Activated CD4-positive, CD25-positive, alpha-beta regulatory T cell (primary cell): ENCODE data around the gene SV2C.
A peak's percentile ranks its signal among the peaks of the same experiment; 100 is the strongest.
"Not testable (repeated sequence)": the region's sequence is repeated elsewhere in the genome, so short reads cannot be mapped to it uniquely, and the experiment has no call there.

ENCODE experiments used
- DNase-seq, 4 experiments: peaks; one replicate each; lab custom pipeline; 2025; lab: John Stamatoyannopoulos, UW

The SV2C gene

DNA sequence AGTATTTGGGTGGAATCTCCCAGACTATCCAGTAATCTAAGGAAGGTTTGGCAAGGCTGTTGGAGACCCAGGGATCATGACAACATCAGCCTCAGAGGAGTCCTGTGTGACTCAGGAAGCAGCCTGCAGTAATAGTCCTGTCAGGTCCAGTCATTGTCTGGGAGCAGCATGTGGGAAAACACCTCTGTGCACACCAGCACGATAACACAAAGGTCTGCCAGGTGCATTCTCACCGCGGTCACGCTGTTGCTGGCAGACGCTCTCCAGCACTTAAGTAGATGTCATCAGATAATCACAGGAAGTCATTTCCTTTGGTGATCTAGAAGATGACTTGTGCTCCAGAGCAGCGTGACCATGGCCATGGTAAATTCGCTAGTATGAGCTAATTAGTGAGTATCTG lies 220.7 kb downstream of the SV2C start:
- DNase-seq = no peak

DNA sequence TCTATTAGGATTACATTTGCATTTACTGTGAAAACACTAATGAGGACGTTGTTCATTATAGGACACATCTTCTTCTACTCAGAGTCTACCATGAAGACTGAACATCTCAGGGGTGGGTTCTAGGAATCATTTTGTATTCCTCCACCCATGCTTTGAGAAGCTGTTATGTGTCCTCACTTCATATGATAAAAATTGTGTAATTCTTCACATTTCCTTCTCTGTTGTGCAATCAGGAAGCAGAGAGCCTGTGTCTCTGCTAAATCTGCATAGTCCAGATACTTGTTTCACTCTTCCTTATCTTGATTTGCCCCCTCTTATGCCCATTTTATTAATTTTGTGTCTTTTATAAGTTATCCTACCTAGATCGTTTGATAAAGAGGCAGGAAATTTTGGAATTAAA lies 222.1 kb downstream of the SV2C start:
- no peak for DNase-seq

DNA sequence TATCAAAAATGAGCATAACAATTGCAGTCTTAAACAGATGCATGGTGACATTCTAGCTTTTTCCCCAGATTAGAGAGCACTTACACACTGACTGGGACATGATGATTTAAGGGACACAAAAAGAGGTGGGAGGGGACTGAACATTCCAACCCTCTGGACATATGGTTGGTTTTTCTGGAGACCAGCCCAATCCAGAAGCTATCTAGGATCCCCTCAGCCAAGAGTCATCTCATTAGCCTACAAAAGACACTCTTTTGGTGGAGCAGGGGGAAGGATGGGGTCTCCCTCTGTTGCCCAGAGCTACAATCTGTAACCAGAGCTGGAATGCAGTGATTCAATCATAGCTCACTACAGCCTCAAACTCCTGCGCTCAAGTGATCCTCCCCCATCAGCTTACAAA lies 222.6 kb downstream of the SV2C start:
- DNase-seq = no peak

DNA sequence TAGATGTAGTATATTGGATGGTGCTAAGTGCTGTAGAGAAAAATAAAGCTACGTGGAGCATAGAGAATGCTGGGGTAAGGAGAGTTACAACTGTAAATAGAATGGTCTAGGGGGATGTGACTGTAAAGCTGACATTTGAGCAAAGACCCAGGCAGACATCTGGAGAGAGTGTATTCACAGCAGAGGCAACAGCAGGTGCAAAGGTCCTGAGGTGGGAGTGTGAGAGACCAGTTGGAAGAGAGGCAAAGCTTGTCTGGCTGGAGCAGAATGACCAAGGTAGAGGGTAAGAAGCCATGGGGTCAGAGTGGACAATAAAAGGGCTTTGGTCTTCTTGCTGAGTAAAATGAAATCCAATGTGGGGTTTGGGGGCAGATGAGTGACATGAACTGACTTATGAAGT lies 227.0 kb downstream of the SV2C start:
- DNase-seq = no peak

DNA sequence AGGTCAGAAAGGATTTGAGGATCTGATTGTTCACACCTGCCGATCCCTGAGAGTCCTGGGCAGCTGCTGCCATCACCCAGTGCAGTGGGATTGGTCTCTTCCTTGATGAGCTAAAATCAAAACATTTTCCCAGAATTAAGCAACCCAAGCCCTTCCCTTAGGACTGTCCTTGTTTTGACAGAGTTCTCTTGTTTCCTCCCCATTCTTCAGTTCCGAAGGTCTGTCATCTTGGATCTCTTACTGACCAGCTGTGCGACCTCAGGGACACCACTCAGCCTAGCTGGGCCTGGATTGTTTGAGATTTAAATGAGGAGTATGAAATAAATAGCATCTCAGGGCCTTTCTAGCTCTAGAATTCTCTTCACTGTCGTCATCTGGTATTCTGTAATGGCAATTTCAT lies 229.6 kb downstream of the SV2C start:
- DNase-seq = no peak

DNA sequence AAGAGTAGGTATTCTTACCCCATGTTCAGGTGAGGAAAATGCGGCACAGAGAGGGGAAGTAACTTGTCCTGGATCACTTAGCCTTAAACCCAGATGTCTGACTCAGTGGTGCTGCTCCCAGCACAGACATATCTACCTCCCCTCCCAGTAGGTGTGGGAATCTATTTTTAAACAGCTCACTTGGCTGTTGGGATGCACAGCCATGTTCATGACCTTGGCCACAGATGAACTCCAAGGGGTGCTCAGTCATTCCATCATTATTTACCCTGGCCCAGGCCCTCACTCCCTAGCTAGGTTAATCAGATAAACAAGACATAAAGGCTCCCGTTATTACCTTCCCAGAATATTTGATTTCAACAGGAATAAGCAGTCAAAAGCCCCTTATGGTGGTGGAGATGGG lies 231.5 kb downstream of the SV2C start:
- DNase-seq = no peak

DNA sequence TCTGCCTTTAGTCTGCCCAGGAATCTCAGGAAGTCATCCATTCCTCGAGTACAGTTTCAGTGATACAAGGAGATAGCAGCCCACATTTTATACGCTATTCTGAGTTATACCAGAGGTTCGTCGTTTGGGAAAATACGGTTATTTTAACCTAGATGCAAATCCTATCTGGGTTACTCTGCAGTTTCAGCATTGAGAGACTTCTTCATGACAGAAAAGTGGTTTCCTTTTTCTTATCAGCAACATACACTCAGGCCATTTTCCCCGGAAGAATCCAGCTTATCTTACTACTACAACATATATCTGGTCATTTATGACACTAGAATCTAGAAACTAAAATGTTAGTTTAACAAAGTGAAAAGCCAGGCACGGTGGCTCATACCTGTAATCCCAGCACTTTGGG lies 236.5 kb downstream of the SV2C start:
- no peak for DNase-seq

DNA sequence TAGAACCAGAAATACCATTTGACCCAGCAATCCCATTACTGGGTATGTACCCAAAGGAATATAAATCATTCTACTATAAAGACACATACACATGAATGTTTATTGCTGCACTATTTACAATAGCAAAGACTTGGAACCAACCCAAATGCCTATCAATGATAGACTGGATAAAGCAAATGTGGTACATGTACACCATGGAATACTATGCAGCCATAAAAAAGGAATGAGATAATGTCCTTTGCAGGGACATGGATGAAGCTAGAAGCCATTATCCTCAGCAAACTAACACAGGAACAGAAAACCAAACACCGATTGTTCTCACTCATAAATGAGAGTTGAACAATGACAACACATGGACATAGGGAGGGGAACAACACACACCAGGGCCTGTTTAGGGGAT lies 240.3 kb downstream of the SV2C start:
- DNase-seq = not testable (repeated sequence)

DNA sequence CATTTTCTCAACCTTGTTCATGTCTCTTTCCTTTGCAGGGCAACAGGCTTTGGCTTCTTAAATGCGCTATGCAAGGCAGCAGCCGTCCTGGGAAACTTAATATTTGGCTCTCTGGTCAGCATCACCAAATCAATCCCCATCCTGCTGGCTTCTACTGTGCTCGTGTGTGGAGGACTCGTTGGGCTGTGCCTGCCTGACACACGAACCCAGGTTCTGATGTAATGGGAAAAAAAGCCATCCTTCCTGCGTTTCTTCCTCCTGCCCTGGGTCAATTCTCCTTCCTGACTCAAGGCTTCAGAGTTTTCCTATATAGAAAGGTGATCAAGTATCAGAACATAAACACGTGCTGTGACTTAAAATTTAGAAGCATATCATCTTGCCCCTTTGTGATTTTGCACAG lies 242.1 kb downstream of the SV2C start:
- DNase-seq = no peak

DNA sequence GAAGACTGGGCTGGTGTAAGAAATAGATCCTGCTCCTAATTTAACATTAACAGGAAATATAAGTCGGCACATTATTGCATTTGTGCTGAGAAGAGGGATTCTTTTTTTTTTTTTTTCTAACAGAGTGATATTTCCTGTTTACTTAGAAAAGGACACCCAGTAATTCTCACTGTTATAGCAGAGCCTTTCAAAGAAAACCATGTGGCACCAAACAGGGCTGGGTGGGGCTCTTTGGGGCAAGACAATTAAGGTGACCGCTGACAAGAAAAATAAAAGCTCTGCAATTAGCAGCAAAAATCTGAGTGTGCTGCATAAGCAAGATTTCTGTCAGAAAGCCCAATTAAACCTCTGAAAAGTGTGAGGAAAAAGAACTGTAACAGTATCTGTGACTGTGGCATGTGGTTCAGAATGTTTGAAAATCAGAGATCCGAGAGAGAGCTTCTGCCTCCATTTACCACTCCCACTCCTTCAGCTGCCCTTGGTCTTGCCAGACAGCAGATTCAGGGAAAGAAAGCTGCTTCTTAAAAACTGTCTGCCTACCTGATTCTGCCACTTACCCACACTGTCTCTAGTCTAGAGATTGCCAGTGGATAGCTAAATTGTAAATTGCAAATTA lies 242.8 kb downstream of the SV2C start:
- DNase-seq = peak in 2 of 4 experiments; percentile 23 to 51

DNA sequence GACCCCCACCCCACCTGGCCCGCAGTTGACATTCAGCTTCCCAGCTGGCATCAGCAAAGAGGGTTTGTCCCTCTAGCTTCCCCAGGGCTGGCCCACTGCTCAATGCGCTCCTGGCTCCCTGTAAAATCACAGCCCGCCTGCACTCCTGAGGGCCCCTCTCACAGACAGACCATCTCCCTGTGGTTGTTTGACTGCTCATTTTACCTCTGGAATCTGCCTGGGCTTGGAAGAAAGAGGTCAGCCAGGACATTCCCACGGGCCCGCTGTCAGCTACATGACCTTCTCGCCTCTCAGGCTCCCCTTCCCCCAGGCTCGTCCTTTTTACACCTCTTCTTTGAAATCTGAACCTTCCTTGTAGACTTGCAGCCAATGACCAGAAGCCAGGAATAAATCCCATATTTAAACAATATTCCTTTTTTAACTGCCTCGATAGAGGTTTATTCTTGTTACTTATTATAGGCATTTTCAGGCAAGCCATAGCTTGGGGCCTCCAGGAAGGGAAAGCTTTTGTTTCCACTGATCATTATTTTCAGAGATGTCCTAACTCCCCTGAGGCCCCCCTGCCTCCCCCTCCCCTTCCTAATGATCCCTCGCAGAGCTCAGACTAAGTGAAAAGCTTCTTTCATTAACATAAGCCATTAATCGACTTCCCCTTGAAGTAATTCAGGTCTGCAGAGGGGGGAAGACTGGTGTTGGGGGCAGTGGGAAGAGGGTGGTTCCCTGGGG lies 243.6 kb downstream of the SV2C start:
- DNase-seq = no peak

DNA sequence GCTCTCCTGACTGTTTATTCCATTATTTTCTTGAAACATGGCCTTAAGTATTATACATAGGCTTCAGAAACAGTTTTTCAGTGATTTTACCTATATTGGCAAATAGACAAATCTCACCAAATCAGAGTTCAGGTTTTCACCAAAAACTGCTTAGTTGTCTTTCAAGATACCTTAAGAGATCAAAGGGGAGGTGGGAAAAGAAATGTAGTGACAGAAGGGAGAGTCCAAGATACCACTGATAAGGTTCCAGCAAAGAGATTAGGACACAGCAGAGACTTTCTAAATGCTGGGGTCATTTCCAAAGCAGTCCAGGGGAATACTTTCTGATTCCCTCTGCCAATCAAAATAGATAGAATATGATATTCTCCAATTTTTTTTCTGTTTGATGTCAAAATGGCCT lies 246.2 kb downstream of the SV2C start:
- no peak for DNase-seq

DNA sequence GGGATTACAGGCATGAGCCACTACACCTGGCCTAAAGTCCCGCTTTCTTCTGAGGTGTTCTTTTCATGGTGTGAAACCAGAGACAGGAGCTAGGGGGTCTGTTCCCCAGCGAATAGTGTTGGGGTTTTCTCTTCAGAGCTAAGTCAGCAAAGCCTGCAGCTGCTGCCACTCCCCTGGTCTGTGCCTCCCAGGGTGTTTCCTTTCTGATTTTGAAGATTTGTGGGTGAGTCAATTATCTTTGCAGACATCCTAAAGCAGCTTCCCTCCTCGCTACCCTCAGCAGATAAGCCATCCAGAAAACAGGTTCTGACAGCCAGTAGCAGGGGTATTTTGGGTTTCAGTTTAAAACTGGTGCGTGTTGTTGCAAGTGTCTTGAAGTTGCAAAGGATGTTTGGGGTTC lies 247.9 kb downstream of the SV2C start:
- DNase-seq = peak in 2 of 4 experiments; percentile 3 to 4

DNA sequence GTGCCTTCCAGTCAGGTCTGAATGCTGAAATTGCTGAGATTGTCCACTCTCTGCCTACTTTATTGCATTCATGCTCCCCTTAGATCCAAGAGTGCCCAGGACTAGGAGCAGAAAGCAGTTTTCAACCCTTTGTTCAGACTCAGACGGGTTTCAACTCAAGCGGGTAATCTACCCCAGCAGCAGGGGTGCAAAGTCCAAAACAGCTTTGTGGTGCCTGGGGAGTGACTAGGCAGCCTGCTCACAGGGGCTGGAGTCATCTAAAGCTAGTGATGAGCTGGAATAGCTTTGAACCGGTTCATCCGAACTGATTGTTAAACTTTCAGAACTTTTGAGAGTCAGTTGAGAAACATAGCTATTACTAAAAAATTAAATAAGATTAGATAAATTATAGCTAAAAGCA lies 248.9 kb downstream of the SV2C start:
- no peak for DNase-seq

DNA sequence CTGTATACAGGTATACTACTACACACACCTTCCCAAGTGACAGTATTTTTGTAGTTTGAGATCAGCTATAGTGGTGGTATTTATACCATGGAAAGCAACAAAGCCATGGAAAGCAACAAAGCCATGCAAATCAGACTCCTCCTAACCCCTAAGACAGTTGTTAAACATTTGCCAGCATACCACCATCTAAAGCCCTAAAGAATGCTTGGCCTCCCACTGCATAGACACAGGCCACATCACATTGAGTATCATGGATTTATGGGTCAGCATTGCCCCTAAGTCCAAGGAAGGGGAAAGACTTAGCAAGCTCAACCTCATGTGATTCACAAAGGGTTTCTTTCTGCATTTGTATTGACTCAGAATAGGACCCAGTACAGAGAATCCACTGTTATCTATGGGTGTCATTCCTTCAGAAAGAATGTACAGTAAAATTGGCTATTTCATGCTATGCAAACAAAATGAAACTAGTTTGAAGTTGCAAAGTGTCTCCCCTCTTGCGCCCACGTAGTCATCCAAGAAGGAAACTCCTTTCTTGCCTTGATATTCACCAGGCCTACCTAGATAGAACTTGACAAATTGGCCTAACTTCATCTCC lies 249.5 kb downstream of the SV2C start:
- DNase-seq = no peak

DNA sequence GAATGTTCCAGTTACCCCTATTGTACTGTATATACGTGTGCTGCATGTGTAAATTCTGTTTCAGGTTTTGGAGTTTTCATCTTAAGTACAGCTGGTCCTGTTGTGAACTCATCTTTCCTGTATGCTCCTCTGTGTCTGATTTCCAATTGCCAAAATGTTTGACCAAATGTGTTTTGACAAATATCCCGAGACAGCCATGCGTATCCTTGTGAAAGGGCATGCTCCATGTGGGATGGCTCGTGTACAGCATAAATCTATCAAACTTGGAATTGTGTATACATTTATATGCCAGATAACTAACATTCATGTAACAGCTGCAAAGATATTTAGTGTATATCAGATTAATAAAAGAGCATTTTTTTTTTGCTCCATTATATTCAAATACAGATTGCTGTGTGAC lies 250.4 kb downstream of the SV2C start:
- no peak for DNase-seq

DNA sequence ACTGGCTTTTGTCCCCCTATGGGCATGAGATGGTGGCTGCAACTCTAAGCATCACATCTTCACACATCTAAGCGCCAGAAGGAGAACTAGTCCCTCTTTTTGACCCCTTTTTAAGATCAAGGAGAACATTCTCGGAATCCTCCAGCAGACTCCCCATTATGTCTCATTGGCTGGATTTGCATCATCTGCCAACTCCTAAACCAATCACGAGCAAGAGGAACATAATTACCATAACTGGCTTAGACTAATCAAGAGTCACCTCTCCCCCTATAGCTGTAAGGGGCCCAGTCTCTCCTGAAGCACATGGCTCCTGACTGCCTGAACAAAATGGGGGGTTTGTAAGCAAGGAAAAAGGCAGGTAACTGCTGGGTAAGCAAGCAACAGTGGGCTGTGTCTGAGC lies 251.4 kb downstream of the SV2C start:
- DNase-seq = no peak

DNA sequence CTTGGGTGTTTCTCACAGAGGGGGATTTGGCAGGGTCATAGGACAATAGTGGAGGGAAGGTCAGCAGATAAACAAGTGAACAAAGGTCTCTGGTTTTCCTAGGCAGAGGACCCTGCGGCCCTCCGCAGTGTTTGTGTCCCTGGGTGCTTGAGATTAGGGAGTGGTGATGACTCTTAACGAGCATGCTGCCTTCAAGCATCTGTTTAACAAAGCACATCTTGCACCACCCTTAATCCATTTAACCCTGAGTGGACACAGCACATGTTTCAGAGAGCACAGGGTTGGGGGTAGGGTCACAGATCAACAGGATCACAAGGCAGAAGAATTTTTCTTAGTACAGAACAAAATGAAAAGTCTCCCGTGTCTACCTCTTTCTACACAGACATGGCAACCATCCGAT lies 252.3 kb downstream of the SV2C start:
- DNase-seq = not testable (repeated sequence)

DNA sequence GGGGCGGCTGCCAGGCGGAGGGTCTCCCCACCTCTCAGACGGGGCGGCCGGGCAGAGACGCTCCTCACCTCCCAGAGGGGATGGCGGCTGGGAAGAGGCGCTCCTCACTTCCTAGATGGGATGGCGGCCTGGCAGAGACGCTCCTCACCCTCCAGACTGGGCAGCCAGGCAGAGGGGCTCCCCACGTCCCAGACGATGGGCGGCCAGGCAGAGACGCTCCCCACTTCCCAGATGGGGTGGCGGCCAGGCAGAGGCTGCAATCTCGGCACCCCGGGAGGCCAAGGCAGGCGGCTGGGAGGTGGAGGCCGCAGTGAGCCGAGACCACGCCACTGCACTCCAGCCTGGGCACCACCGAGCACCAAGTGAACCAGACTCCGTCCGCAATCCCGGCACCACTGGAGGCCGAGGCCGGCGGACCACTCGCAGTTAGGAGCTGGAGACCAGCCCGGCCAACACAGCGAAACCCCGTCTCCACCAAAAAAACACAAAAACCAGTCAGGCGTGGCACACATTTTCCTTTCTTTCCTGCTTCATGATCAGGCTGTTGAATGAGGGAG lies 253.1 kb downstream of the SV2C start:
- not testable (repeated sequence) for DNase-seq

DNA sequence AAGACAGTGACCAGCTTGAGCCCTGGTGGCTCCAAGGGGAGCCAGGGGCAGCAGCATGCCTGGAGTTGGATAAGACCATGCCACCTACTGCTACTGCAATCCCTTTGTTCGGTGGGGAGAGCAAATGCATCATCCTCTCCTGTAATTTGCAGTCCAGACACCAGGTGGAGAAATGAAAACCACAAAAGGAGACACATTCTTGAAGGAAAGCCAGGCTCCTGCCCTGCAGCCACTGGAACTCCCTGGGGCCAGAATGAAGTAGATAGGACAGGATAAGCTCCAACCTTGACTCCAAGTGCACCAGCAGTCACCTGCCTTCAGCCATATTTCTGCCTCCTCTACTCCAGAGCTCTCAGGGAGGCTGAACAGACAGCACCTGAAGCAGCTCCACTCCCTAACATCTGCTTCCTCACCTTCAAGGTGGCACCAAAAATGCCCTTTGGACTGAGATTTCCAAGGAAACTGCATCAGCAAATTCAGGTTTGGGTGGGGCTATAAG lies 254.8 kb downstream of the SV2C start:
- DNase-seq = peak in 1 of 4 experiments; percentile 4

DNA sequence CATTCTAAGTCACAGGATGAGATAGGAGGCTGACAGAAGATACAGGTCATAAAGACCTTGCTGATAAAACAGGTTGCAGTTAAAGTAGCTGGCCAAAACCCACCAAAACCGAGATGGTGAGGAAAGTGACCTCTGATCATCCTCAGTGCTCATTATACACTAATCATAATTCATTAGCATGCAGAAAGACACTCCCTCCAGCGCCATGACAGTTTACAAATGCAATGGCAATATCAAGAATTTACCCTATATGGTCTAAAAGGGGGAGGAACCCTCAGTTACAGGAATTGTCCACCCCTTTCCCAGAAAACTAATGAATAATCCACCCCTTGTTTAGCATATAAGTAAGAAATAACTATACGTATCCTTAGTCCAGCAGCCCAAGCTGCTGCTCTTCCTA lies 256.7 kb downstream of the SV2C start:
- no peak for DNase-seq

DNA sequence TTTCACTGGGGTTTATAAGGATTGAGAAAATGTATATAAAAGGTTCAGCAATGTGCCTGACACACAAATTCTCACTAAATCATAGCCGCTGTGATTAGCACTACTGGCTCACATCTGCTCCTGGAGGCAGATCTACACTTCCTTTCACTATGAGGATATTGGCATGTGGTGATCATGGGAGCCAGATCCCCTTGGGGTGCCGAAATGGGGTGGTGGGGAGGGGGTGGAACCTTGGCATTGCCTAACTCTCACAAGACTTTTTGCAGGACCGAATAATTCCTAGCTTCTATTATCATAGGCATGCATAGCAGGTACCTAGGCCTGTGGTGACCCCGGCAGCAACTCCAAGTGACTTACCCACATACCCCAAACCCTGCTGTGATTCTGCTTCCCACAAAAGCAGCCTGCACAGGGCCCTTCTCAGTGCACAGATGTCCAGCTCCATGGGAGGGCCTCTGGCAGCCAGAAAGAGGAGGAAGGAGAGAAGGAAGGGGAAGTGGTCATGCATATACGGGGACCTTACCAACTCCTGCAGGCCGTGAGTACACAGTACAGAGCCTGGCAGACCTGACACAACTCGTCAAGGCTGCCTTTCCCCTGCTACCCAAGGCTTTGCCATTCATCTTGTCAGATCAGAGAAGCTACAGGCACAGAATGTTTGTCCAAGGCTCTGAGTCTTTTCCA lies 258.6 kb downstream of the SV2C start:
- no peak for DNase-seq

DNA sequence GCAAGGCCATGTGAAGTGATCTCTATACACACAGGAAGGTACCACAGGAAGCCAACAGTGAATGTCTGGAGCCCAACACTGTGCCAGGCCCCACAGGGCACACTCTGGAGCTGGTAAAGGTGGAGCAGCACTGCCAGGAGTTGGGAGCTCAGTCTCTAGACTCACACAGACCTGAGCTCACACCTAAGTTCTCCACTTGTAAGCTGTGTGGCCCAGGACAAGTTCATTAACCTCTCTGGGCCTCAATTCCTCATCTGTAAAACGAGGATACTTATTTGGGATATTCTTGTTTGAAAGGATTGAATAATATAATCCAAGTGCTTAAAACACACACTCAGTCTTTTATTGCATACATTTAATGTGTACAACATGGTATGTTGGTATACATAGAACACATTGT lies 259.3 kb downstream of the SV2C start:
- DNase-seq = no peak
